ENCODE results near the gene SLC26A11.

DNA sequence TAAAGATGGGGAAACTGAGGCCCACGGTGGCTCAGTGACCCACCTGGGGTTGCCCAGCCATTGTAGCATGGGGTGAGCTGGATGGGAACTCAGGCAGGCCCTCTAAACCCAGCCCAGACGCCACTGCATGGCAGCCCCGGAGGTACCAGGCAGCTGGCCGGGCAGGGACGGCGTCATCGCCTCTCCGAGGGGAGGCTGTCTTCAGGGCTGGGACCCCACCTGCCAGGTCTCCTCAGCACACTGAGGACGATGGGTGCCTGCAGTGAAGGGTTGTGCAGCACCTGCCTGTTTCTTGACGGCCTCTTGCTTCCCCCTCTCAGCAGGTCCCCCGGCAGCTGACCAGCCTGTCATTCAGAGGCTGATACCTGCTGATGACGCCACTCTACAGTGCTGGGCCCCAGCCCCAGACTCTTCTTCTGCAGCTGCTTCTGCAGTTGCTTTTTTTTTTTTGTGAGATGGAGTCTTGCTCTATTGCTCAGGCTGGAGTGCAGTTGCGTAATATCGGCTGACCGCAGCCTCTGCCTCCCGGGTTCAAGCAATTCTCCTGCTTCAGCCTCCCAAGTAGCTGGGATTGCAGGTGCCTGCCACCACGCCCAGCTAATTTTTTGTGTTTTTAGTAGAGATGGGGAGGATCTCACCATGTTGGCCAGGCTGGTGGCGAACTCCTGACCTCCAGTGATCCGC lies 65.2 kb downstream of the SLC26A11 start:
- TF ChIP-seq, protein P1, sequence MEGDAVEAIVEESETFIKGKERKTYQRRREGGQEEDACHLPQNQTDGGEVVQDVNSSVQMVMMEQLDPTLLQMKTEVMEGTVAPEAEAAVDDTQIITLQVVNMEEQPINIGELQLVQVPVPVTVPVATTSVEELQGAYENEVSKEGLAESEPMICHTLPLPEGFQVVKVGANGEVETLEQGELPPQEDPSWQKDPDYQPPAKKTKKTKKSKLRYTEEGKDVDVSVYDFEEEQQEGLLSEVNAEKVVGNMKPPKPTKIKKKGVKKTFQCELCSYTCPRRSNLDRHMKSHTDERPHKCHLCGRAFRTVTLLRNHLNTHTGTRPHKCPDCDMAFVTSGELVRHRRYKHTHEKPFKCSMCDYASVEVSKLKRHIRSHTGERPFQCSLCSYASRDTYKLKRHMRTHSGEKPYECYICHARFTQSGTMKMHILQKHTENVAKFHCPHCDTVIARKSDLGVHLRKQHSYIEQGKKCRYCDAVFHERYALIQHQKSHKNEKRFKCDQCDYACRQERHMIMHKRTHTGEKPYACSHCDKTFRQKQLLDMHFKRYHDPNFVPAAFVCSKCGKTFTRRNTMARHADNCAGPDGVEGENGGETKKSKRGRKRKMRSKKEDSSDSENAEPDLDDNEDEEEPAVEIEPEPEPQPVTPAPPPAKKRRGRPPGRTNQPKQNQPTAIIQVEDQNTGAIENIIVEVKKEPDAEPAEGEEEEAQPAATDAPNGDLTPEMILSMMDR (IDR thresholded peaks at IDR 0.05), result no peak
- TF ChIP-seq EP300 (IDR thresholded peaks at IDR 0.05), result no peak
